HG03064 (cell line): Measurements from ENCODE around the gene ZNF431.
"Not testable (repeated sequence)": the region's sequence is repeated elsewhere in the genome, so short reads cannot be mapped to it uniquely, and the experiment has no call there.

Experiments
- ATAC-seq: cut with Tn5 transposase; IDR thresholded peaks from one replicate; pipeline ENCODE4 v1.9.1; 2021; ENCODE audit warnings: low read depth; ENCODE audit not compliant: unreplicated experiment

ZNF431 gene

DNA sequence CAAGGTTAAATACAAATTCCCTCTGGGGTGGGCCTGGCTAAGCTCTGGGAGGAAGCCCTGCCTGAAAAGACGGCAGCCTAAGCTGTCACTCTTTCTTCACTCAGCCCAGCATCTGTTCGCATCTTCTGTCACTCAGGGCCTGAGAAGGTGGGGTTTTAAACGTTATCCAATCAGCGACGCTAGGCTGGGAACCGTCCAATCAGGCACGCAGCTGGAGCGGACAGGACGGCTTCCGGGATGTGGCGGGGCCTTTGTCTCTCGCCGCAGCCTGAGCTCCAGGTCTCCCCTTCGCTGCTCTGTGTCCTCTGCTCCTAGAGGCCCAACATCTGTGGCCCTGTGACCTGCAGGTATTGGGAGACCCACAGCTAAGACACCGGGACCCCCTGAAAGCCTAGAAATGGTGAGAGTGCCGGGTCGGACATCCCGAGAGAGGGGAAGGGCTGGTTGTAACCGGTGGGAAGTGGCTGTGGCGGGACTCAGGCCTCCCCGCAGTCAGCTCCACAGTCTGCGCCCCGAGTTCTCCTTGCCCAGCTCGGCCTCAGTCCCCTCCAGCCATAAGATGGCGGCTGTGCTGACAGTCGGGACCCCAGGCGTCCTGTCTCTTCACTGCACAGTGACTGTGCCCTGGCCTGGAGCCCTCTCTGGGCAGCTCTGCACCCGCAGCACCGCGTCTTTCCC, at the start of gene ZNF431:
TSS of gene ZNF431 (plus strand) at position 254 of the 678 bp plus-strand sequence. CDS start at position 398, 144 bp downstream.
- peak; percentile 98 for ATAC-seq

DNA sequence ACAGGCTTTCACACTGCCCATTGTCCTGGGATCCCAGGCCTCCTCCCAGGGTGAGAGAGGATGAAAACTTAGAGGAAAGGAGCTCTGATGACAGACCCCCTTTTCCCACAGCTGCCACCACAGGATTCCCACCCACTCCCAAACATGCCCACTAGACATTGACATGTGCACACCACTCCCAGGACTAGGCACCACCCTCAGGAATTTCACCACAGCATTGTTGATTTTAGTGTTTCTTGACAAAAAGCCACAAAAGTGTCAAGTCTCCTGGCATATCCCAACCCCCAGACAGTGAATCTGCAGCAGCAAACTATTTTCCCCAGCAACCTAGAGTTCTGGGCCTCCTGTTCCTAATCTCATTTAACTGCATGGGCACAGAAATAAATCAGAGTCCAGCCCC, 49.7 kb upstream of the ZNF431 start:
- no peak for ATAC-seq

- ATAC-seq: no peak
Observed at GRCh38 chr19:21094347-21095025, 47.4 kb upstream of the ZNF431 start.

DNA sequence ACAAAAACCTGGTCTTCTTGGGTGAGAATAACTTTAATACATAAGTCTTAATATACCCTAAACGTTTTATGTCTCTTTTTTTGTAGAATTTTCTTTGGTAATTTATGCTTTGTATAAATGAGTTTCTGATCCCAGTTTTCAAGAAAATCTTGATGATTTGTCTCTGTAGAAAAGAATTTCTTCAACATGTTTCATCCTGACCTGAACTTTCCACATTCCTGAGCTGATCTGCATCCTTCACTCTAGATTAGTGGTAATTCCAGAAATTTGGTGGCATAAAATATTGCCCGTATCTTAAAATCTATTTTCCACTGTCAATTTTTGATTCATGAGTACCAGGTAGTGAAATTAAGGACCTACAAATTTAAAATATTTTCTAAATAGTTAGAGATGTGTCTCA, 43.5 kb upstream of the ZNF431 start:
- ATAC-seq: no peak

- no peak for ATAC-seq
Observed at GRCh38 chr19:21101521-21102242, 40.2 kb upstream of the ZNF431 start.

DNA sequence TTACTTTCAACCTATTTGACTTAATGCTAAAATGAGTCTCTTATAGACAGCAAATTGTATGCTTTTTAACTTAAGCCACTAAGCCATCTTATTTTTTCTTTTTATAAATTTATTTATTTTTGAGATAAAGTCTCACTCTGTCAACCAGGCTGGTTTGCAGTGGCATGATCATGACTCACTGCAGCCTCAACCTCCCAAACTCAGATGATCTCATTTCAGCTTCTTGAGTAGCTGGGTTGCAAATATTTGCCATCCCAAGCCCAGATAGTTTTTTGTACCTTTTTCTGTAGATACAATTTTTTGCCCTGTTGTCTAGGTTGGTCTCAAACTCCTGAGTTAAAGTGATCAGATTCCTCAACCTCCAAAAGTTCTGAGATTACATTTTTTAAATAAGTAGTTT, 32.7 kb upstream of the ZNF431 start:
- ATAC-seq: no peak

DNA sequence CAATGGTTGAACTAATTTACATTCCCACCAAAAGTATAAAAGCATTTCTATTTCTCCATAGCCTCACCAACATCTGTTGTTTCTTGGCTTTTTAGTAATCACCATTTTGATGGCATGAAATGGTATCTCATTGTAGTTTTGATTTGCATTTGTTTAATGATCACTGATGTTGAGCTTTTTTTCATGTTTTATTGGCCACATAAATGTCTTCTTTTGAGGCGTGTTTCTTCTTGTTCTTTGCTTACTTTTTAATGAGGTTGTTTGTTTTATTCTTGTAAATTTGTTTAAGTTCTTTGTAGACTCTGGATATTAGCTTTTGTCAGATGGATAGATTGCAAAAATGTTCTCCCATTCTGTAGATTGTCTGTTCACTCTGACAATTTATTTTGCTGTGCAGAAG, 31.7 kb upstream of the ZNF431 start:
- ATAC-seq: no peak

- no peak for ATAC-seq
Observed at GRCh38 chr19:21115430-21115829, 26.4 kb upstream of the ZNF431 start.

DNA sequence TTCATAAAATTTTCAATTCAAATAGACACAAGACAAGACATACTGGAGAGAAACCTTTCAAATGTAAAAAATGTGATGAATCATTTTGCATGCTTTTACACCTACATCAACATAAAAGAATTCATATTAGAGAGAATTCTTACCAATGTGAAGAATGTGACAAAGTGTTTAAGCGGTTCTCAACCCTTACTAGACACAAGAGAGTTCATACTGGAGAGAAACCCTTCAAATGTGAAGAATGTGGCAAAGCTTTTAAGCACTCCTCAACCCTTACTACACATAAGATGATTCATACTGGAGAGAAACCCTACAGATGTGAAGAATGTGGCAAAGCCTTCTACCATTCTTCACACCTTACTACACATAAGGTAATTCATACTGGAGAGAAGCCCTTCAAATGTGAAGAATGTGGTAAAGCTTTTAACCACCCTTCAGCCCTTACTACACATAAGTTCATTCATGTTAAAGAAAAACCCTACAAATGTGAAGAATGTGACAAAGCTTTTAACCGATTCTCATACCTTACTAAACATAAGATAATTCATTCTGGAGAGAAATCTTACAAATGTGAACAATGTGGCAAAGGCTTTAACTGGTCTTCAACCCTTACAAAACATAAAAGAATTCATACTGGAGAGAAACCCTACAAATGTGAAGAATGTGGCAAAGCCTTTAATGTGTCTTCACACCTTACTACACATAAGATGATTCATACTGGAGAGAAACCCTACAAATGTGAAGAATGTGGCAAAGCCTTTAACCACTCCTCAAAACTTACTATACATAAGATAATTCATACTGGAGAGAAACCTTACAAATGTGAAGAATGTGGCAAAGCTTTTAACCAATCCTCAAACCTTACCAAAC, 24.6 kb upstream of the ZNF431 start:
- no peak for ATAC-seq

- no peak for ATAC-seq
Observed at GRCh38 chr19:21126078-21126477, 15.8 kb upstream of the ZNF431 start.

- no peak for ATAC-seq
Observed at GRCh38 chr19:21127001-21127400, 14.8 kb upstream of the ZNF431 start.

GRCh38 chr19:21127898-21128297, 13.9 kb upstream of the ZNF431 start:
- no peak for ATAC-seq

DNA sequence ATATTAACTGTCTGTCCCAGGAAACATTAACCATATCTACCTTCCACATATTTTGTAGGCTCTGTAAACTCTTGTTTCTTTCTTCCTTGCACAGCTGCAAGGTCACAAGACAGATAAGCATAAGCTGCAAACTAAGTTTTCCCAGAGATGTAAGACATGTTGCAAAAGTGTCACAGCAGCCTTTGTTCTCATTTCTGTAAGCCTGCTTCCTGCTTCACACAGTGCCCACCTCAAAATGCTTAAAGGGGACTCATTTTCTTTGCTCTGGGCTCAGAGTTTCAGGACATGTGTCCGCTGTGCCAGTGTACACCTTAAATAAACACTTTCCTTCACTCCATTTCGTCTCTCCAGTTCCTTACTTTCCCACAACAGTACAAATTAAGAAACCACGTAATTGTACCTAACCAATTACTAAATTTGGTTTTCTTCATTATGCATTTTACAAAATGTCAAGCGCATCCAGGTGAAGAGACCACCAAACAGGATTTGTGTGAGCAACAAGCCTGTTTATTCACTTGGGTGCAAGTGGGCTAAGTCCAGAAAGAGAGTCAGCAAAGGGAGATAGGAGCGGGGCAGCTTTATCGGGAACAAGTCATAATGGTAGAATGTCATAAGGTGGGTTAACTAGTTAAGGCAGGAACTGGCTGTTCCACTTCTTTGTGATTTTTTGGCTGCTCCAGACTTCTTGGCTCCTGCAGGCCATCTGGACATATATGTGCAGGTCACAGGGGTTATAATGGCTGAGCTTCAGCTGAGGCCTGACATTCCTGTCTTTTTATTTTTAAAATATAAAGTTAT, 12.7 kb upstream of the ZNF431 start:
- no peak for ATAC-seq

DNA sequence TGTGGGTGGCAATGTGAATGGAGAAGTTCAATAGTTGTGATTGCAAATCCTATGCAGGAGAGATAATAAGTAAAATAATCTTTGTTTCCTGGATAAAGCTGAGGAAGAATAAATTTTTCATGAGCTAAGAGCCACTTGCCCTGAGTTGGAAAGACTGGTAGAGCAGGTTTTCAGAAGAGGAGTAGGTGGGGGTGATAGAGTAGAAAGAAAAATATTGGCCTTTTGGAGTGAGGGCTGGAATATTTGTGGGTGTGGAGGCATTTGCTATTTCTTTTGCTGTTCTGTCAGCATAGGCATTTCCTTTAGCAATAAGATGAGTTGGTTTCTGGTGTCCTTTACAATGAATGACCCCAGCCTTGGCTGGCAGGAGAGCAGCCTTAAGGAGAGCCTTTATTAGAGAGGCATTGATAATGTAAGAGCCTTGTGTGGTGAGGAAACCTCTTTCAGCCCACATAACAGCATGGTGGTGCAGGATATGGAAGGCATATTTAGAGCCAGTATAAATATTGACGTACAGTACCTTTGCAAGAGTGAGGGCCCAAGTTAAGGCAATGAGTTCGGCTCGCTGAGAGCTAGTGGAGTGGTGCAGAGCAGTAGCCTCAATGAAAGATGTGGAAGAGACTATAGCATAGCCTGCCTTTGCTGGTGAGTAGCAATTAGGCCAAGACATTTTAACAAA, 11.6 kb upstream of the ZNF431 start:
- ATAC-seq: no peak

- no peak for ATAC-seq
Observed at GRCh38 chr19:21133633-21134032, 8.2 kb upstream of the ZNF431 start.

GRCh38 chr19:21134934-21135366, 6.9 kb upstream of the ZNF431 start:
- ATAC-seq: no peak

DNA sequence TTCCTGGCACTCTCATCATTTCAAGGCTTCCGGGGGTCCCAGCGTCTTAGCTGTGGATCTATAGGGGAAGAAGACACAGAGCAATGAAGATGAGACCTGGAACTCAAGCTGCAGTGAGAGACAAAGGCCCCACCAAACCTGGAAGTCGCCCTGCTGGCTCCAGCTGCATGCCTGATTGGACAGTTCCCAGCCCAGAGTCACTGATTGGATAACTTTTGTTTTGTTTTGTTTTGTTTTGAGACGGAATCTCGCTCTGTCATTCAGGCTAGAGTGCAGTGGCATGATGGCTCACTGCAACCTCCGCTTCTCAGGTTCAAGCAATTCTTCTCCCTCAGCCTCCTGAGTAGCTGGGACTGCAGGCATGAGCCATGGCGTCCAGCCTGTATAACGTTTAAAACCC, 6.4 kb upstream of the ZNF431 start:
- no peak for ATAC-seq

GRCh38 chr19:21138130-21138529, 3.7 kb upstream of the ZNF431 start:
- no peak for ATAC-seq

DNA sequence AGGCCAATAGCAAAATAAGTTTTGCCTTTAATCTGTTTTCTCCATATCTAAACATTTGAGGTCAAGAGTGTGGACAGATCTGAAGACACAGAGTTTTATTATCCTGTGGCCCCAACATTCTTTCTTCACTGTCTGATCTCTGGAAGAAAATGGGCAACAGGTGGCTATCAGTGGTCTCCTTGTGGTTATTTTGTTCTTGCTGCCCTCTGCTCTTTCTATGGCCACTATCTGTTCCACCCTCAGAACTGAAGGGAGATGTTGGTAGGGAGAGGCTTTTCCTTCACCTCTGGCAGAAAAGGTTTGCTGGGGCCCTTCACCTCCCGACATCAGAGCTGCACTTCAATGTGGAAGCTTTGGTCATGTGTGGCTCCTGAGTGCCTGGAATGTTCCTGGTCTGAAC, 834 bp upstream of the ZNF431 start:
- ATAC-seq: not testable (repeated sequence)
